Measurements from ENCODE around the gene BRINP2.
A peak's percentile ranks its signal among the peaks of the same experiment; 100 is the strongest.

BRINP2 gene

GRCh38 chr1:177219554-177220458 lies 49.0 kb downstream of the BRINP2 start:
- no peak for DNase-seq (ENCODE audit: low spot score)

GRCh38 chr1:177223359-177223758 lies 52.6 kb downstream of the BRINP2 start:
- no peak for FAIRE-seq
- no peak for DNase-seq (ENCODE audit: low spot score)

More at GRCh38 chr1:177219554-177220458, 49.0 kb downstream of the BRINP2 start:
- FAIRE-seq = no peak

GRCh38 chr1:177227978-177228692 lies 57.4 kb downstream of the BRINP2 start:
- FAIRE-seq = no peak
- no peak for DNase-seq (ENCODE audit: low spot score)

- no peak for FAIRE-seq
Observed at GRCh38 chr1:177228693-177229065, 57.9 kb downstream of the BRINP2 start.

GRCh38 chr1:177229781-177230180 lies 59.0 kb downstream of the BRINP2 start:
- FAIRE-seq (no peak), DNase-seq (ENCODE audit: low spot score) (no peak)

More at GRCh38 chr1:177228693-177229065, 57.9 kb downstream of the BRINP2 start:
- no peak for DNase-seq (ENCODE audit: low spot score)

GRCh38 chr1:177230228-177231016 lies 59.7 kb downstream of the BRINP2 start:
- FAIRE-seq = no peak
- no peak for DNase-seq (ENCODE audit: low spot score)

- FAIRE-seq (no peak), DNase-seq (ENCODE audit: low spot score) (no peak)
Observed at GRCh38 chr1:177235350-177235749, 64.6 kb downstream of the BRINP2 start.

GRCh38 chr1:177236962-177237361 lies 66.2 kb downstream of the BRINP2 start:
- DNase-seq (ENCODE audit: low spot score) = no peak
- no peak for FAIRE-seq

GRCh38 chr1:177238967-177239366 lies 68.2 kb downstream of the BRINP2 start:
- DNase-seq (ENCODE audit: low spot score) (no peak), FAIRE-seq (no peak)

GRCh38 chr1:177239792-177240191 lies 69.0 kb downstream of the BRINP2 start:
- FAIRE-seq (no peak), DNase-seq (ENCODE audit: low spot score) (no peak)

GRCh38 chr1:177243773-177244172 lies 73.0 kb downstream of the BRINP2 start:
- no peak for FAIRE-seq
- DNase-seq (ENCODE audit: low spot score) = no peak

GRCh38 chr1:177246710-177247580 lies 76.2 kb downstream of the BRINP2 start:
- DNase-seq (ENCODE audit: low spot score) = no peak
- no peak for FAIRE-seq

GRCh38 chr1:177247623-177248176 lies 76.9 kb downstream of the BRINP2 start:
- DNase-seq (ENCODE audit: low spot score) = no peak
- no peak for FAIRE-seq

- DNase-seq (ENCODE audit: low spot score) (no peak), FAIRE-seq (no peak)
Observed at GRCh38 chr1:177248258-177248657, 77.5 kb downstream of the BRINP2 start.

GRCh38 chr1:177249231-177249630 lies 78.5 kb downstream of the BRINP2 start:
- FAIRE-seq = no peak

GRCh38 chr1:177252877-177253276 lies 82.1 kb downstream of the BRINP2 start:
- FAIRE-seq = no peak

More at GRCh38 chr1:177249231-177249630, 78.5 kb downstream of the BRINP2 start:
- DNase-seq (ENCODE audit: low spot score) = no peak

GRCh38 chr1:177255411-177255810 lies 84.7 kb downstream of the BRINP2 start:
- FAIRE-seq (no peak), DNase-seq (ENCODE audit: low spot score) (peak; percentile 44)

More at GRCh38 chr1:177252877-177253276, 82.1 kb downstream of the BRINP2 start:
- no peak for DNase-seq (ENCODE audit: low spot score)

GRCh38 chr1:177256153-177257075 lies 85.7 kb downstream of the BRINP2 start:
- FAIRE-seq (peak; percentile 75), DNase-seq (ENCODE audit: low spot score) (peak; percentile 77)

GRCh38 chr1:177257128-177257527 lies 86.4 kb downstream of the BRINP2 start:
- FAIRE-seq (no peak), DNase-seq (ENCODE audit: low spot score) (no peak)

Measured in RCC 7860 (cell line).